ENCODE measurements around the gene DSCAML1. TPM values are rescaled to one million over a fixed set of nuclear protein-coding genes. Genes with fewer than 3 reads are reported as not detected.

Gene DSCAML1
- total RNA-seq, 1 experiment from 2014 or later = 0.15 TPM

DNA sequence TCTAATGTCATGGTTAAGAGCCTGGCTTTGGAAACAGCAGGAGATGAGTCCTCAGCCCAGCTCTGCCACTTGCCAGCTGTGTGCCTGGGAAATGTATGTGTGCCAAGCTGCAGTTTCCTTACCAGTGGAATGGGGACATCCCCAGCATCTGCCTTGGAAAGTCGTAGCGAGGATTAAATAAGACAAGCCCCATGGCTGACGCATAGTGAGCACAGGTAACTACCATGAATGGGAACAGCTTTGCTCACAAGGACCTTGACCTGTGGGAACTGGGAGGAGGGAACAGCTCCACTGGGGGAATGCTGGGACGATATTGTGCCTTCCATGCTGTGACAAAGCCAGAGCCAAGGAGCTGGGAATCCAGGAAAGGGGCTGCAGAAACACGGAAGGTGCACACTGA lies 2.6 kb upstream of the DSCAML1 start:
- Histone ChIP-seq H3K56ac (ENCODE audit: insufficient read length, low read depth, low read length) (no peak overlapping the region), H3K79me1 (ENCODE audit: insufficient read depth, low read depth, low read length, poor library complexity, severe bottlenecking) (no peaks in the 10 kb centered on the region), H3K9me3 (ENCODE audit: control insufficient read depth, low read depth, low read length) (no peaks in the 10 kb centered on the region), H3K27ac (ENCODE audit: insufficient read length, low read depth, low read length) (no peak overlapping the region), H2BK5ac (ENCODE audit: insufficient read length, low read length) (no peak overlapping the region), H2BK12ac (ENCODE audit: insufficient read length, low read depth, low read length) (no peak overlapping the region), H3K4me1 (ENCODE audit: insufficient read depth, low read length) (no peaks in the 10 kb centered on the region), H3K79me2 (ENCODE audit: insufficient read depth, low read length) (no peaks in the 10 kb centered on the region), H3K4ac (ENCODE audit: low read depth, low read length) (no peak overlapping the region), H3K27me3 (ENCODE audit: insufficient read depth, low read length) (peaks cover 27% of the 10 kb centered on the region), H3K14ac (ENCODE audit: insufficient read depth, low read length) (no peak overlapping the region), H2AFZ (ENCODE audit: low read length) (no peak overlapping the region), H4K5ac (ENCODE audit: insufficient read length, low read depth, low read length) (no peak overlapping the region), H4K8ac (replicated peaks; ENCODE audit: insufficient read length, low read depth, low read length) (no peak overlapping the region), H4K91ac (ENCODE audit: insufficient read length, low read depth, low read length) (no peak overlapping the region), H2BK120ac (ENCODE audit: low read depth, low read length, poor library complexity, severe bottlenecking) (no peak overlapping the region), H2BK15ac (ENCODE audit: low read depth, low read length) (no peak overlapping the region), H2BK20ac (ENCODE audit: low read depth, low read length, poor library complexity, severe bottlenecking) (no peak overlapping the region), H2AK5ac (ENCODE audit: insufficient read length, low read length) (no peak overlapping the region), H3T11ph (ENCODE audit: low read length) (no peak overlapping the region), H3K4me2 (ENCODE audit: insufficient read depth, insufficient read length, low read length) (no peak overlapping the region), H4K20me1 (ENCODE audit: control insufficient read depth, insufficient read depth, insufficient read length) (no peaks in the 10 kb centered on the region), H3K9ac (ENCODE audit: extremely low read depth, insufficient read length, low read length) (no peak overlapping the region), H3K23ac (ENCODE audit: insufficient read length, low read depth, low read length) (no peak overlapping the region), H3K23me2 (ENCODE audit: insufficient read length, low read depth, low read length, poor library complexity, severe bottlenecking) (peaks cover 21% of the 10 kb centered on the region), H3K18ac (ENCODE audit: insufficient read length, low read depth, low read length) (no peak overlapping the region)
- Mint-ChIP-seq H3K4me3 (no peak overlapping the region), H3K36me3 (ENCODE audit: insufficient read depth in 1 of 3, low read depth in 3 of 3) (no peaks in the 10 kb centered on the region), H3K27me3 (ENCODE audit: low read depth) (peaks cover 68% of the 10 kb centered on the region), H3K4me1 (peaks cover 12 to 22% of the 10 kb centered on the region in 2 experiments), H3K9me3 (no peaks in the 10 kb centered on the region), H3K27ac (no peak overlapping the region)
- no CpG with 5 or more reads among the region's 5 CpGs for WGBS (ENCODE audit: extremely low coverage, insufficient read length, low lambda C conversion rate)
- no peak for DNase-seq
- TF ChIP-seq, protein P1, sequence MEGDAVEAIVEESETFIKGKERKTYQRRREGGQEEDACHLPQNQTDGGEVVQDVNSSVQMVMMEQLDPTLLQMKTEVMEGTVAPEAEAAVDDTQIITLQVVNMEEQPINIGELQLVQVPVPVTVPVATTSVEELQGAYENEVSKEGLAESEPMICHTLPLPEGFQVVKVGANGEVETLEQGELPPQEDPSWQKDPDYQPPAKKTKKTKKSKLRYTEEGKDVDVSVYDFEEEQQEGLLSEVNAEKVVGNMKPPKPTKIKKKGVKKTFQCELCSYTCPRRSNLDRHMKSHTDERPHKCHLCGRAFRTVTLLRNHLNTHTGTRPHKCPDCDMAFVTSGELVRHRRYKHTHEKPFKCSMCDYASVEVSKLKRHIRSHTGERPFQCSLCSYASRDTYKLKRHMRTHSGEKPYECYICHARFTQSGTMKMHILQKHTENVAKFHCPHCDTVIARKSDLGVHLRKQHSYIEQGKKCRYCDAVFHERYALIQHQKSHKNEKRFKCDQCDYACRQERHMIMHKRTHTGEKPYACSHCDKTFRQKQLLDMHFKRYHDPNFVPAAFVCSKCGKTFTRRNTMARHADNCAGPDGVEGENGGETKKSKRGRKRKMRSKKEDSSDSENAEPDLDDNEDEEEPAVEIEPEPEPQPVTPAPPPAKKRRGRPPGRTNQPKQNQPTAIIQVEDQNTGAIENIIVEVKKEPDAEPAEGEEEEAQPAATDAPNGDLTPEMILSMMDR (conservative IDR thresholded peaks at IDR 0.05) = no peak

Data from H9 (cell line).